GM21381 (cell line): ENCODE data around the gene FRS2.

ENCODE experiments used
- ATAC-seq: cut with Tn5 transposase; IDR thresholded peaks from one replicate; pipeline ENCODE4 v1.9.1; 2021; ENCODE audit warnings: mild to moderate bottlenecking, moderate library complexity; ENCODE audit not compliant: unreplicated experiment

FRS2 gene

GRCh38 chr12:69464428-69464827 lies 5.8 kb upstream of the FRS2 start:
- no peak for ATAC-seq

- ATAC-seq = no peak
These were observed 3.3 kb upstream of the FRS2 start for GRCh38 chr12:69466867-69467266.

- ATAC-seq = no peak
These were observed 2.8 kb upstream of the FRS2 start for GRCh38 chr12:69467366-69467765.

GRCh38 chr12:69468237-69469026 lies 1.8 kb upstream of the FRS2 start:
- no peak for ATAC-seq

GRCh38 chr12:69469854-69470188 lies 367 bp upstream of the FRS2 start:
- no peak for ATAC-seq

- no peak for ATAC-seq
These were observed 865 bp downstream of the FRS2 start for GRCh38 chr12:69471076-69471430.

GRCh38 chr12:69471667-69472385 lies 1.6 kb downstream of the FRS2 start:
- no peak for ATAC-seq

- no peak for ATAC-seq
These were observed 3.1 kb downstream of the FRS2 start for GRCh38 chr12:69473262-69473661.

- no peak for ATAC-seq
These were observed 4.3 kb downstream of the FRS2 start for GRCh38 chr12:69474456-69474855.

- ATAC-seq = no peak
These were observed 5.2 kb downstream of the FRS2 start for GRCh38 chr12:69475237-69475975.

- no peak for ATAC-seq
These were observed 6.3 kb downstream of the FRS2 start for GRCh38 chr12:69476276-69477017.

- no peak for ATAC-seq
These were observed 9.5 kb downstream of the FRS2 start for GRCh38 chr12:69479675-69480074.

- ATAC-seq = no peak
These were observed 10.5 kb downstream of the FRS2 start for GRCh38 chr12:69480698-69481097.

- no peak for ATAC-seq
These were observed 10.9 kb downstream of the FRS2 start for GRCh38 chr12:69481133-69481532.

GRCh38 chr12:69483700-69484099 lies 13.5 kb downstream of the FRS2 start:
- ATAC-seq = no peak

GRCh38 chr12:69484428-69484827 lies 14.2 kb downstream of the FRS2 start:
- ATAC-seq = no peak

GRCh38 chr12:69490920-69491643 lies 20.9 kb downstream of the FRS2 start:
- ATAC-seq = no peak

GRCh38 chr12:69492739-69493138 lies 22.6 kb downstream of the FRS2 start:
- no peak for ATAC-seq

GRCh38 chr12:69495071-69495470 lies 24.9 kb downstream of the FRS2 start:
- no peak for ATAC-seq

GRCh38 chr12:69497308-69498026 lies 27.3 kb downstream of the FRS2 start:
- peak; percentile 95 for ATAC-seq
